Uterus (tissue), 2 donors: ENCODE measurements around the gene AOC2.

Source experiments
- POLR2A ChIP-seq, 2 donors: fragments of 450-650 bp; IDR thresholded peaks; one replicate each; pipeline ENCODE4 v1.6.1; 2016; ENCODE audit warnings: antibody characterized with exemption in 2 of 2, mild to moderate bottlenecking in 1 of 2, moderate library complexity in 1 of 2
- TF ChIP-seq, protein P1 (sequence below), 4 experiments: fragments of 200-600 bp in 2 of 4; fragments of 450-650 bp in 2 of 4; sonication (generic) in 2 of 4; IDR thresholded peaks; one replicate each; pipeline ENCODE4 v1.5.1; 2016 to 2019; ENCODE audit warnings: antibody characterized with exemption in 4 of 4, mild to moderate bottlenecking in 2 of 4, moderate library complexity in 1 of 4

DNA sequence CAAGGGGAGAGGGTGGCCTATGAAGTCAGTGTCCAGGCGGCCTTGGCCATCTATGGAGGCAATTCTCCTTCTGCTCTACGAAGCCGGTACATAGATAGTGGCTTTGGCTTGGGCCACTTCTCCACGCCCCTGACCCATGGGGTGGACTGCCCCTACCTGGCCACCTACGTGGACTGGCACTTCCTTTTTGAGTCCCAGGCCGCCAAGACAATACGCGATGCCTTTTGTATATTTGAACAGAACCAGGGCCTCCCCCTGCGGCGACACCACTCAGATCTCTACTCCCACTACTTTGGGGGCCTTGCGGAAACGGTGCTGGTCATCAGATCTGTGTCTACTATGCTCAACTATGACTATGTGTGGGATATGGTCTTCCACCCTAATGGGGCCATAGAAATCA is 24.0 kb downstream of the AOC2 start:
- TF ChIP-seq, protein P1, sequence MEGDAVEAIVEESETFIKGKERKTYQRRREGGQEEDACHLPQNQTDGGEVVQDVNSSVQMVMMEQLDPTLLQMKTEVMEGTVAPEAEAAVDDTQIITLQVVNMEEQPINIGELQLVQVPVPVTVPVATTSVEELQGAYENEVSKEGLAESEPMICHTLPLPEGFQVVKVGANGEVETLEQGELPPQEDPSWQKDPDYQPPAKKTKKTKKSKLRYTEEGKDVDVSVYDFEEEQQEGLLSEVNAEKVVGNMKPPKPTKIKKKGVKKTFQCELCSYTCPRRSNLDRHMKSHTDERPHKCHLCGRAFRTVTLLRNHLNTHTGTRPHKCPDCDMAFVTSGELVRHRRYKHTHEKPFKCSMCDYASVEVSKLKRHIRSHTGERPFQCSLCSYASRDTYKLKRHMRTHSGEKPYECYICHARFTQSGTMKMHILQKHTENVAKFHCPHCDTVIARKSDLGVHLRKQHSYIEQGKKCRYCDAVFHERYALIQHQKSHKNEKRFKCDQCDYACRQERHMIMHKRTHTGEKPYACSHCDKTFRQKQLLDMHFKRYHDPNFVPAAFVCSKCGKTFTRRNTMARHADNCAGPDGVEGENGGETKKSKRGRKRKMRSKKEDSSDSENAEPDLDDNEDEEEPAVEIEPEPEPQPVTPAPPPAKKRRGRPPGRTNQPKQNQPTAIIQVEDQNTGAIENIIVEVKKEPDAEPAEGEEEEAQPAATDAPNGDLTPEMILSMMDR (IDR thresholded peaks at IDR 0.05), result no peak
- no peak for TF ChIP-seq POLR2A (IDR thresholded peaks at IDR 0.05)
